ENCODE measurements around the gene IL20RA. TPM values are rescaled to one million over a fixed set of nuclear protein-coding genes. Genes with fewer than 3 reads are reported as not detected.
"Not testable (repeated sequence)": the region's sequence is repeated elsewhere in the genome, so short reads cannot be mapped to it uniquely, and the experiment has no call there.

Gene IL20RA
- total RNA-seq, 1 donor from 2014 or later, result 0.93 TPM

- DNase-seq (ENCODE audit: low spot score), result no peak
These were observed 69.6 kb downstream of the IL20RA start for GRCh38 chr6:136975089-136975715.

GRCh38 chr6:136973781-136974180 lies 71.0 kb downstream of the IL20RA start:
- DNase-seq (ENCODE audit: low spot score), result not testable (repeated sequence)

- DNase-seq (ENCODE audit: low spot score), result no peak
These were observed 73.2 kb downstream of the IL20RA start for GRCh38 chr6:136971609-136972008.

- no peak for DNase-seq (ENCODE audit: low spot score)
These were observed 74.8 kb downstream of the IL20RA start for GRCh38 chr6:136969930-136970329.

- DNase-seq (ENCODE audit: low spot score), result no peak
These were observed 75.3 kb downstream of the IL20RA start for GRCh38 chr6:136969433-136969832.

- no peak for DNase-seq (ENCODE audit: low spot score)
These were observed 75.9 kb downstream of the IL20RA start for GRCh38 chr6:136968837-136969236.

GRCh38 chr6:136967876-136968752 lies 76.7 kb downstream of the IL20RA start:
- no peak for DNase-seq (ENCODE audit: low spot score)

- DNase-seq (ENCODE audit: low spot score), result no peak
These were observed 80.4 kb downstream of the IL20RA start for GRCh38 chr6:136964398-136964797.

- no peak for DNase-seq (ENCODE audit: low spot score)
These were observed 81.5 kb downstream of the IL20RA start for GRCh38 chr6:136963259-136963658.

- no peak for DNase-seq (ENCODE audit: low spot score)
These were observed 82.1 kb downstream of the IL20RA start for GRCh38 chr6:136962661-136963060.

- DNase-seq (ENCODE audit: low spot score), result no peak
These were observed 82.9 kb downstream of the IL20RA start for GRCh38 chr6:136961848-136962247.

- DNase-seq (ENCODE audit: low spot score), result no peak
These were observed 84.0 kb downstream of the IL20RA start for GRCh38 chr6:136960781-136961180.

- not testable (repeated sequence) for DNase-seq (ENCODE audit: low spot score)
These were observed 84.8 kb downstream of the IL20RA start for GRCh38 chr6:136959935-136960334.

- no peak for DNase-seq (ENCODE audit: low spot score)
These were observed 85.3 kb downstream of the IL20RA start for GRCh38 chr6:136959471-136959891.

- DNase-seq (ENCODE audit: low spot score), result no peak
These were observed 86.6 kb downstream of the IL20RA start for GRCh38 chr6:136958168-136958567.

GRCh38 chr6:136956590-136957544 lies 87.9 kb downstream of the IL20RA start:
- DNase-seq (ENCODE audit: low spot score), result no peak

- no peak for DNase-seq (ENCODE audit: low spot score)
These were observed 89.6 kb downstream of the IL20RA start for GRCh38 chr6:136955123-136955522.

GRCh38 chr6:136952714-136953260 lies 92.0 kb downstream of the IL20RA start:
- no peak for DNase-seq (ENCODE audit: low spot score)

GRCh38 chr6:136950436-136951126 lies 94.2 kb downstream of the IL20RA start:
- DNase-seq (ENCODE audit: low spot score), result no peak

All from mesenteric fat pad (tissue), 1 donor.